ENCODE measurements around the gene CSF2. TPM values are rescaled to one million over a fixed set of nuclear protein-coding genes. Genes with fewer than 3 reads are reported as not detected.
"Not testable (repeated sequence)": the region's sequence is repeated elsewhere in the genome, so short reads cannot be mapped to it uniquely, and the experiment has no call there.

The CSF2 gene
- total RNA-seq, 1 donor from 2014 or later: not detected

GRCh38 chr5:132103969-132104391 lies 30.4 kb downstream of the CSF2 start:
- H3K36me3 ChIP-seq (ENCODE audit: control insufficient read depth in 3 of 3, insufficient read depth in 3 of 3, low read length in 3 of 3): no peaks in the 10 kb centered on the region
- no peaks in the 10 kb centered on the region for H3K9me3 ChIP-seq (ENCODE audit: control insufficient read depth in 3 of 3, low read length in 3 of 3)
- H3K27me3 ChIP-seq (ENCODE audit: control insufficient read depth in 3 of 3, insufficient read depth in 3 of 3, low read length in 3 of 3): no peaks in the 10 kb centered on the region
- peaks cover 7 to 13% (median 11%) of the 10 kb centered on the region in 3 donors for H3K4me1 ChIP-seq (ENCODE audit: control insufficient read depth in 3 of 3, insufficient read depth in 3 of 3, low read length in 3 of 3)
- H3K4me3 ChIP-seq (ENCODE audit: low read length in 3 of 3): no peak overlapping the region
- H3K27ac ChIP-seq (ENCODE audit: low read depth, low read length): no peak overlapping the region
- H3K9ac ChIP-seq (ENCODE audit: low read depth in 1 of 3, low read length in 3 of 3): no peak overlapping the region

DNA sequence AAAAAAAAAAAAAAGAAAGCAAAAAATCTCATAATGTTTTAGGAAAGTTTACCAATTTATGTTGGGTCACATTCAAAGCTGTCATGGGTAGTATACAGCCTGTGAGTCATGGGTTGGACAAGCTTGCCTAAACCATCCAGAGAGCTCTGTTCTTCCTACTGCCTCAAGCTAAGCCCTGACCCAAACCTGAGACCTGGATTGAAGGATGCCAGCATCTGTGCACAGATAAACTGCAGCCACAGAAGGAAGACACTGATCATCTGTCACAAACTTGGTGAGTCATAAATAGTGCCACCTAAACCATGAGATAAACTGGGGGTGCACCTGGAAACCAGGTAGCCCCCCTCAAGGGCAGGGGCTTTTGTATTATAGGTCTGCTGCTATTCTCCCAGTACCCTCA lies 31.0 kb downstream of the CSF2 start:
- no peaks in the 10 kb centered on the region for H3K36me3 ChIP-seq (ENCODE audit: control insufficient read depth in 3 of 3, insufficient read depth in 3 of 3, low read length in 3 of 3)
- peaks cover 7 to 13% (median 11%) of the 10 kb centered on the region in 3 donors for H3K4me1 ChIP-seq (ENCODE audit: control insufficient read depth in 3 of 3, insufficient read depth in 3 of 3, low read length in 3 of 3)
- H3K9ac ChIP-seq (ENCODE audit: low read depth in 1 of 3, low read length in 3 of 3): no peak overlapping the region
- H3K9me3 ChIP-seq (ENCODE audit: control insufficient read depth in 3 of 3, low read length in 3 of 3): no peaks in the 10 kb centered on the region
- H3K4me3 ChIP-seq (ENCODE audit: low read length in 3 of 3): no peak overlapping the region
- no peak overlapping the region for H3K27ac ChIP-seq (ENCODE audit: low read depth, low read length)
- H3K27me3 ChIP-seq (ENCODE audit: control insufficient read depth in 3 of 3, insufficient read depth in 3 of 3, low read length in 3 of 3): no peaks in the 10 kb centered on the region

DNA sequence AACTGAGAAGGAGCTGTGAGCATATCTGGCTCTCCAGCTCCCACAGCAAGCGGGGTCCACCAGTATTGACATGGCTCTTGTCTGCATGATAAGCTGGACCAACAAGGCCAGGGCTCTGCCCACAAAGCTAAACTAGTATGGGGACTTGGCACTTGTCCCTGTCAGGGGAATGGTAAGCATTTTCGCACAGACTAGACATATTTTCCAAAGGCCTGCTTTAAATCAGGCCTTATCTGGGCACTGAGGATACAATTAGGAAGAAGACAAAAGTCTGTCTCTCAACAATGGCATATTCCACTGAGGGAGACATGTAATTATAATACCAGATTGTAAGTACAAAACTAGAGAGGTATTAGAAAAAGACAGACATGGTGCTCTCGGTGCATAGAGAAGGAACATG lies 32.1 kb downstream of the CSF2 start:
- Histone ChIP-seq H3K27ac (ENCODE audit: low read depth, low read length) (no peak overlapping the region), H3K4me1 (ENCODE audit: control insufficient read depth in 3 of 3, insufficient read depth in 3 of 3, low read length in 3 of 3) (peaks cover 7 to 13% (median 11%) of the 10 kb centered on the region in 3 donors), H3K4me3 (ENCODE audit: low read length in 3 of 3) (no peak overlapping the region), H3K36me3 (ENCODE audit: control insufficient read depth in 3 of 3, insufficient read depth in 3 of 3, low read length in 3 of 3) (no peaks in the 10 kb centered on the region), H3K27me3 (ENCODE audit: control insufficient read depth in 3 of 3, insufficient read depth in 3 of 3, low read length in 3 of 3) (no peaks in the 10 kb centered on the region), H3K9me3 (ENCODE audit: control insufficient read depth in 3 of 3, low read length in 3 of 3) (no peaks in the 10 kb centered on the region), H3K9ac (ENCODE audit: low read depth in 1 of 3, low read length in 3 of 3) (no peak overlapping the region)

DNA sequence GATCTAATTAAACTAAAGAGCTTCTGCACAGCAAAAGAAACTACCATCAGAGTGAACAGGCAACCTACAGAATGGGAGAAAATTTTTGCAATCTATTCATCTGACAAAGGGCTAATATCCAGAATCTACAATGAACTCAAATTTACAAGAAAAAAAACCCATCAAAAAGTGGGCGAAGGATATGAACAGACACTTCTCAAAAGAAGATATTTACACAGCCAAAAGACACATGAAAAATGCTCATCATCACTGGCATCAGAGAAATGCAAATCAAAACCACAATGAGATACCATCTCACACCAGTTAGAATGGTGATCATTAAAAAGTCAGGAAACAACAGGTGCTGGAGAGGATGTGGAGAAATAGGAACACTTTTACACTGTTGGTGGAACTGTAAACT lies 34.9 kb downstream of the CSF2 start:
- H3K4me3 ChIP-seq (ENCODE audit: low read length in 3 of 3); H3K4me1 ChIP-seq (ENCODE audit: control insufficient read depth in 3 of 3, insufficient read depth in 3 of 3, low read length in 3 of 3); H3K9ac ChIP-seq (ENCODE audit: low read depth in 1 of 3, low read length in 3 of 3): not testable (repeated sequence)

DNA sequence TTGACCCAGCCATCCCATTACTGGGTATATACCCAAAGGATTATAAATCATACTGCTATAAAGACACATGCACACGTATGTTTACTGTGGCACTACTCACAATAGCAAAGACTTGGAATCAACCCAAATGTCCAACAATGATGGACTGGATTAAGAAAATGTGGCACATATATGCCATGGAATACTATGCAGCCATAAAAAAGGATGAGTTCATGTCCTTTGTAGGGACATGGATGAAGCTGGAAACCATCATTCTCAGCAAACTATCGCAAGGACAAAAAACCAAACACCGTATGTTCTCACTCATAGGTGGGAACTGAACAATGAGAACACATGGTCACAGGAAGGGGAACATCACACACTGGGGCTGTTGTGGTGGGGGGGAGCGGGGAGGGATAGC lies 35.4 kb downstream of the CSF2 start:
- H3K27ac ChIP-seq (ENCODE audit: low read depth, low read length); H3K4me1 ChIP-seq (ENCODE audit: control insufficient read depth in 3 of 3, insufficient read depth in 3 of 3, low read length in 3 of 3); H3K36me3 ChIP-seq (ENCODE audit: control insufficient read depth in 3 of 3, insufficient read depth in 3 of 3, low read length in 3 of 3); H3K27me3 ChIP-seq (ENCODE audit: control insufficient read depth in 3 of 3, insufficient read depth in 3 of 3, low read length in 3 of 3); H3K9ac ChIP-seq (ENCODE audit: low read depth in 1 of 3, low read length in 3 of 3); H3K9me3 ChIP-seq (ENCODE audit: control insufficient read depth in 3 of 3, low read length in 3 of 3); H3K4me3 ChIP-seq (ENCODE audit: low read length in 3 of 3): not testable (repeated sequence)

More for the DNA sequence above, 34.9 kb downstream of the CSF2 start:
- not testable (repeated sequence) for H3K9me3 ChIP-seq (ENCODE audit: control insufficient read depth in 3 of 3, low read length in 3 of 3); H3K36me3 ChIP-seq (ENCODE audit: control insufficient read depth in 3 of 3, insufficient read depth in 3 of 3, low read length in 3 of 3); H3K27me3 ChIP-seq (ENCODE audit: control insufficient read depth in 3 of 3, insufficient read depth in 3 of 3, low read length in 3 of 3); H3K27ac ChIP-seq (ENCODE audit: low read depth, low read length)

DNA sequence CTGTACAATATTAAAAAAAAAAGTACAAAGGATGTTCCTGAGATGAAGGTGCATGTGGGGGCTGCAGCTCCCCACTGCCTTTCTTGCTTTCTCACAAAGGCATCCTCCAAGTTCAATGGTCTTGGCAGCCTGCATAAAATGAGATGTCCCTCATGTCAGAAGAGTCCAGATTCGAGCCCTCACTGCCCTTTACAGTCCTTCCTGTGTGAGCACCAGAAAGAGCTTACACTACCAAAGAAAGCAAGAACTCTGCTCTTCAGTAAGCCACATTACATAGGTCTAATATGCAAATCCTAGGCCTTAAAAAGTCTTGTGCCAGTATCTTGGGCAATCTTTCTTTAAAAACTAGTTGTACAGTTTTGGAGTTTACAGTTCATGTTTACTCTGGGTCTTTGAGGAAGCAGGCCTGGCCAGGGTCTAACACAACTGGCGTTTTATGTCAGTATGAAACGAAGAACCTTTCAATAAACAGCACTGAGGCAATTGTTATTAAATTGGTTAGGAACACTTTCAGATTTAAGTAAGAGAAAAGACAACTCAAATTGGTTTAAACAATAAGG lies 36.0 kb downstream of the CSF2 start:
- H3K9ac ChIP-seq (ENCODE audit: low read depth in 1 of 3, low read length in 3 of 3): no peak overlapping the region
- H3K27me3 ChIP-seq (ENCODE audit: control insufficient read depth in 3 of 3, insufficient read depth in 3 of 3, low read length in 3 of 3): no peaks in the 10 kb centered on the region
- H3K36me3 ChIP-seq (ENCODE audit: control insufficient read depth in 3 of 3, insufficient read depth in 3 of 3, low read length in 3 of 3): no peaks in the 10 kb centered on the region
- no peak overlapping the region for H3K4me3 ChIP-seq (ENCODE audit: low read length in 3 of 3)
- no peaks in the 10 kb centered on the region for H3K9me3 ChIP-seq (ENCODE audit: control insufficient read depth in 3 of 3, low read length in 3 of 3)
- no peak overlapping the region for H3K27ac ChIP-seq (ENCODE audit: low read depth, low read length)
- H3K4me1 ChIP-seq (ENCODE audit: control insufficient read depth in 3 of 3, insufficient read depth in 3 of 3, low read length in 3 of 3): no peaks in the 10 kb centered on the region

DNA sequence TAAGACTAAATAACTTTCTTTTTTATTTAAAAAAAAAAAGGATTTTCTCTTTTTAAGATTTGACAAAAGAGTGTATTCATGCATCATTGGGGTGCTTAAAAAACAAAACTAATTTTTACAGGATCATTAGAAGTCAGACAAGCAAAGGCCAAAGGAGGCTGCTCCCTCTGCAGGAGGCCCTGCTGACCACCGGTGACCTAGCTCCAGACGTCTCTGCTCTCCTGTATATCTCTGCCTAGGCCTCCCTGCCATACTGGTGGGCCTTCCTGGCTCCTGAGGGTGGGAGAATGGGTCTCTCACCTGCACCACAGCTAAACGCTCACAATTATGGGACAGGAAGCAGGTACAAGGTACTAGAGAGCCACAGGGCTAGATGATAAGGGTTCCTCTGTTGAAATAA lies 36.6 kb downstream of the CSF2 start:
- Histone ChIP-seq H3K9ac (ENCODE audit: low read depth in 1 of 3, low read length in 3 of 3) (no peak overlapping the region), H3K9me3 (ENCODE audit: control insufficient read depth in 3 of 3, low read length in 3 of 3) (no peaks in the 10 kb centered on the region), H3K36me3 (ENCODE audit: control insufficient read depth in 3 of 3, insufficient read depth in 3 of 3, low read length in 3 of 3) (no peaks in the 10 kb centered on the region), H3K27ac (ENCODE audit: low read depth, low read length) (no peak overlapping the region), H3K4me1 (ENCODE audit: control insufficient read depth in 3 of 3, insufficient read depth in 3 of 3, low read length in 3 of 3) (no peaks in the 10 kb centered on the region), H3K4me3 (ENCODE audit: low read length in 3 of 3) (no peak overlapping the region), H3K27me3 (ENCODE audit: control insufficient read depth in 3 of 3, insufficient read depth in 3 of 3, low read length in 3 of 3) (no peaks in the 10 kb centered on the region)

DNA sequence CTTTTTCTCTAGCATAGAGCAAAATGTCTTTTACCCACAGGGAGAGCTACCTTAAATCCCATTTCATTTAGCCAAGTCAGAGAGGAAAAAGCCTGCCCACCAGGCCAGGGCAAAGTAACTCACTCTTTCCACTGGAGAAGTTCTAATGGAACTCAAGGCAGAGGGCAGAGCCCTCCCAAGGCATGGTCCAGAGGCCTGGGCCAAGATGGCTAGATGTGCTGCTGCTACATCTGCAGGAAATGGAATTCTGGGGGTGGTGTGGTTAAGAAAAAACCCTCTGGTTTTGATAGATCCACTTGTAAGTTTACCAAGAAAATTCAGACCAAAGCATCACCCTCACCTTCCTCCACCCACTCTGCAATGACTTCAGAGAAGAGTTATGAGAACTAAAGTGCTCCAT lies 37.3 kb downstream of the CSF2 start:
- H3K27me3 ChIP-seq (ENCODE audit: control insufficient read depth in 3 of 3, insufficient read depth in 3 of 3, low read length in 3 of 3): no peaks in the 10 kb centered on the region
- H3K9ac ChIP-seq (ENCODE audit: low read depth in 1 of 3, low read length in 3 of 3): no peak overlapping the region
- H3K27ac ChIP-seq (ENCODE audit: low read depth, low read length): no peak overlapping the region
- no peaks in the 10 kb centered on the region for H3K4me1 ChIP-seq (ENCODE audit: control insufficient read depth in 3 of 3, insufficient read depth in 3 of 3, low read length in 3 of 3)
- no peaks in the 10 kb centered on the region for H3K36me3 ChIP-seq (ENCODE audit: control insufficient read depth in 3 of 3, insufficient read depth in 3 of 3, low read length in 3 of 3)
- H3K9me3 ChIP-seq (ENCODE audit: control insufficient read depth in 3 of 3, low read length in 3 of 3): no peaks in the 10 kb centered on the region
- H3K4me3 ChIP-seq (ENCODE audit: low read length in 3 of 3): no peak overlapping the region

DNA sequence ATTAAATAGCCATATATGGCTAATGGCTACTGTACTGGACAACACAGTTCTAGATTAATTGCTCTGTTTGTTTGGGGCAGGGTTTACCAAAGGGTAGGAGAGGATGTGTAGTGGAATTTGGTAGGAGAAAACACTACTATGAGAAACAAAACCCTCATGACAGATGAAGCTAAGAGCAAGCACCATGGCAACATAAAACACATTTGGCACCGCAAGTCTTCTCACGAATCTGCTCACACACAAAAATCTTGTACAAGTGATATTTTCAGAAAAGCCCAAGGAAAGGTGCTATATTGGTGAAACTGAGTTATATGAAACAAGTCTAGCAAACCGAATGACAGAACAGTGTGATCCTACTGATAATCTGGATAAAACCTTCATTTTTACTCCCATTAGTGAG lies 38.5 kb downstream of the CSF2 start:
- Histone ChIP-seq H3K4me1 (ENCODE audit: control insufficient read depth in 3 of 3, insufficient read depth in 3 of 3, low read length in 3 of 3) (no peaks in the 10 kb centered on the region), H3K27me3 (ENCODE audit: control insufficient read depth in 3 of 3, insufficient read depth in 3 of 3, low read length in 3 of 3) (peaks cover 0 to under 1% (median 0%) of the 10 kb centered on the region in 3 donors), H3K27ac (ENCODE audit: low read depth, low read length) (no peak overlapping the region), H3K9ac (ENCODE audit: low read depth in 1 of 3, low read length in 3 of 3) (no peak overlapping the region), H3K36me3 (ENCODE audit: control insufficient read depth in 3 of 3, insufficient read depth in 3 of 3, low read length in 3 of 3) (no peaks in the 10 kb centered on the region), H3K9me3 (ENCODE audit: control insufficient read depth in 3 of 3, low read length in 3 of 3) (no peaks in the 10 kb centered on the region), H3K4me3 (ENCODE audit: low read length in 3 of 3) (no peak overlapping the region)

GRCh38 chr5:132114150-132115121 lies 40.8 kb downstream of the CSF2 start:
- Histone ChIP-seq H3K9ac (ENCODE audit: low read depth in 1 of 3, low read length in 3 of 3) (no peak overlapping the region), H3K9me3 (ENCODE audit: control insufficient read depth in 3 of 3, low read length in 3 of 3) (no peaks in the 10 kb centered on the region)

More at GRCh38 chr5:132114150-132115121, 40.8 kb downstream of the CSF2 start:
- no peaks in the 10 kb centered on the region for H3K36me3 ChIP-seq (ENCODE audit: control insufficient read depth in 3 of 3, insufficient read depth in 3 of 3, low read length in 3 of 3)
- peaks cover 0 to 3% (median 0%) of the 10 kb centered on the region in 3 donors for H3K27me3 ChIP-seq (ENCODE audit: control insufficient read depth in 3 of 3, insufficient read depth in 3 of 3, low read length in 3 of 3)
- no peak overlapping the region for H3K27ac ChIP-seq (ENCODE audit: low read depth, low read length)
- no peak overlapping the region for H3K4me3 ChIP-seq (ENCODE audit: low read length in 3 of 3)
- H3K4me1 ChIP-seq (ENCODE audit: control insufficient read depth in 3 of 3, insufficient read depth in 3 of 3, low read length in 3 of 3): no peaks in the 10 kb centered on the region

All from skeletal muscle tissue (tissue), 4 donors.